Measurements from ENCODE around the gene ARID1B. TPM values are rescaled to one million over a fixed set of nuclear protein-coding genes. Genes with fewer than 3 reads are reported as not detected.

The ARID1B gene
- total and polyA plus RNA-seq, 2 of the 13 experiments (the other 11 are each of a cell fraction or from before 2014, with no cell fraction given): 20.1 to 32.6 TPM

GRCh38 chr6:156778454-156779205 lies 1.5 kb downstream of the ARID1B start (continued):
- TF ChIP-seq FLYWCH1 (CRISPR knock-in tag; IDR thresholded peaks at IDR 0.05): no peak
- TF ChIP-seq RAD21 (CRISPR knock-in tag; IDR thresholded peaks at IDR 0.05): peak; percentile 11; the same call in 1 of the 2 replicates
- no peak for TF ChIP-seq PTBP1 (IDR thresholded peaks at IDR 0.05; ENCODE audit: low read depth, low read length, poor library complexity, severe bottlenecking)
- TF ChIP-seq ZBTB8A (CRISPR knock-in tag; IDR thresholded peaks at IDR 0.05; ENCODE audit: borderline replicate concordance, low read depth): 0 out of 2 replicates have a peak, but pooled peaks have one; percentile 20
- TF ChIP-seq KLF6 (CRISPR knock-in tag; IDR thresholded peaks at IDR 0.05): peak; percentile 13; the same call in 1 of the 2 replicates
- no peak for TF ChIP-seq KMT2B (CRISPR knock-in tag; IDR thresholded peaks at IDR 0.05)
- TF ChIP-seq ZNF335 (CRISPR knock-in tag; IDR thresholded peaks at IDR 0.05): no peak
- TF ChIP-seq TCF12 (IDR thresholded peaks at IDR 0.05): no peak
- TF ChIP-seq TCF12 (CRISPR knock-in tag; IDR thresholded peaks at IDR 0.05): peak; percentile 6; the same call in 1 of the 2 replicates
- no peak for TF ChIP-seq CBFB (CRISPR knock-in tag; IDR thresholded peaks at IDR 0.05)
- no peak for TF ChIP-seq TARDBP (CRISPR knock-in tag; IDR thresholded peaks at IDR 0.05)
- TF ChIP-seq JUNB (CRISPR knock-in tag; IDR thresholded peaks at IDR 0.05; ENCODE audit: borderline replicate concordance): peak; percentile 6; the same call in 1 of the 2 replicates
- TF ChIP-seq MTF1 (CRISPR knock-in tag; IDR thresholded peaks at IDR 0.05): no peak
- no peak for TF ChIP-seq ZNF414 (CRISPR knock-in tag; IDR thresholded peaks at IDR 0.05)
- 0 out of 2 replicates have a peak, but pooled peaks have one; percentile 26 for TF ChIP-seq ZSCAN29 (CRISPR knock-in tag; conservative IDR thresholded peaks at IDR 0.05)
- no peak for TF ChIP-seq SOX6 (IDR thresholded peaks at IDR 0.05)
- no peak for TF ChIP-seq SOX6 (CRISPR knock-in tag; IDR thresholded peaks at IDR 0.05)
- TF ChIP-seq ZBTB14 (CRISPR knock-in tag; IDR thresholded peaks at IDR 0.05): no peak
- TF ChIP-seq ZFP82 (CRISPR knock-in tag; IDR thresholded peaks at IDR 0.05; ENCODE audit: borderline replicate concordance): peak; percentile 14; the same call in 1 of the 2 replicates
- TF ChIP-seq ZNF687 (CRISPR knock-in tag; IDR thresholded peaks at IDR 0.05): peak; percentile 39; the same call in 1 of the 2 replicates
- no peak for TF ChIP-seq HDAC1 (CRISPR knock-in tag; IDR thresholded peaks at IDR 0.05)
- no peak for TF ChIP-seq ETV5 (CRISPR knock-in tag; IDR thresholded peaks at IDR 0.05; ENCODE audit: borderline replicate concordance)
